HepG2 (cell line): ENCODE data around the gene TGFA. TPM values are rescaled to one million over a fixed set of nuclear protein-coding genes. Genes with fewer than 3 reads are reported as not detected.

Source experiments
- ARID5B ChIP-seq: IDR thresholded peaks from 2 replicates; pipeline ENCODE4 v1.4.0; 2020; ENCODE audit warnings: mild to moderate bottlenecking, missing genetic modification reagents
- ATF7 ChIP-seq, 2 experiments: fragments of 450-650 bp in 1 of 2; sonication (generic) in 1 of 2; formaldehyde crosslinking in 1 of 2; IDR thresholded peaks; 2 replicates each; pipeline versions ENCODE4 v1.4.0 to v1.6.1; 2016 to 2020; ENCODE audit warnings: antibody characterized with exemption in 1 of 2, mild to moderate bottlenecking in 1 of 2, missing genetic modification reagents in 1 of 2
- BCL3 ChIP-seq: sonication (generic); formaldehyde crosslinking; IDR thresholded peaks from 2 replicates; pipeline ENCODE4 v1.5.1; 2020; ENCODE audit warnings: mild to moderate bottlenecking, missing genetic modification reagents, moderate library complexity
- CCDC6 ChIP-seq: sonication (generic); formaldehyde crosslinking; IDR thresholded peaks from 2 replicates; pipeline ENCODE4 v1.8.1; 2022; ENCODE audit warnings: mild to moderate bottlenecking, missing genetic modification reagents, moderate library complexity
- CREB1 ChIP-seq, 2 experiments: fragments of 450-650 bp in 1 of 2; IDR thresholded peaks; 2 replicates each; pipeline ENCODE4 v1.6.1; 2016 to 2017; ENCODE audit warnings: control low read depth in 1 of 2, mild to moderate bottlenecking in 1 of 2, missing compliant biosample characterization in 1 of 2, missing genetic modification characterization in 1 of 2
- HNF4G ChIP-seq, 2 experiments: sonication (generic) in 1 of 2; formaldehyde crosslinking in 1 of 2; IDR thresholded peaks; 2 replicates each; pipeline versions ENCODE4 v1.4.0 to v1.6.1; 2011 to 2020; ENCODE audit warnings: borderline replicate concordance in 2 of 2, low read depth in 2 of 2, mild to moderate bottlenecking in 2 of 2, low read length in 1 of 2, missing genetic modification reagents in 1 of 2, moderate library complexity in 1 of 2
- JUN ChIP-seq: sonication (generic); formaldehyde crosslinking; IDR thresholded peaks from 2 replicates; pipeline ENCODE4 v1.4.0; 2020; ENCODE audit warnings: mild to moderate bottlenecking, missing genetic modification reagents
- MLLT10 ChIP-seq: sonication (generic); formaldehyde crosslinking; IDR thresholded peaks from 2 replicates; pipeline ENCODE4 v1.4.0; 2020; ENCODE audit warnings: missing genetic modification reagents
- RORA ChIP-seq: sonication (generic); formaldehyde crosslinking; IDR thresholded peaks from 2 replicates; pipeline ENCODE4 v1.5.0; 2020; ENCODE audit warnings: mild to moderate bottlenecking, missing genetic modification reagents, moderate library complexity
- SIX4 ChIP-seq: sonication (generic); formaldehyde crosslinking; IDR thresholded peaks from 2 replicates; pipeline ENCODE4 v1.4.0; 2020; ENCODE audit warnings: missing genetic modification reagents
- SNRNP70 ChIP-seq: fragments of 200-400 bp; formaldehyde crosslinking; IDR thresholded peaks from 2 replicates; pipeline ENCODE4 v1.6.1; 2017; ENCODE audit warnings: mild to moderate bottlenecking, low read depth, low read length, moderate library complexity
- SOX13 ChIP-seq, 3 experiments: fragments of 450-650 bp in 1 of 3; sonication (generic) in 1 of 3; formaldehyde crosslinking in 1 of 3; IDR thresholded peaks in 2 of 3; conservative IDR thresholded peaks in 1 of 3; 2 replicates each; pipeline versions ENCODE4 v1.5.0 to v1.6.1; 2016 to 2020; ENCODE audit warnings: antibody characterized with exemption in 1 of 3, mild to moderate bottlenecking in 1 of 3, missing compliant biosample characterization in 1 of 3, missing genetic modification reagents in 1 of 3, moderate library complexity in 1 of 3
- USF2 ChIP-seq, 2 experiments: sonication (generic) in 1 of 2; formaldehyde crosslinking in 1 of 2; IDR thresholded peaks; 2 replicates each; pipeline versions ENCODE4 v1.5.1 to v1.6.1; 2011 to 2020; ENCODE audit warnings: borderline replicate concordance in 1 of 2, low read depth in 1 of 2, low read length in 1 of 2, mild to moderate bottlenecking in 1 of 2, missing genetic modification reagents in 1 of 2, moderate library complexity in 1 of 2
- ZFP90 ChIP-seq: sonication (generic); formaldehyde crosslinking; IDR thresholded peaks from 2 replicates; pipeline ENCODE4 v1.8.0; 2022; ENCODE audit warnings: missing genetic modification reagents, mild to moderate bottlenecking, inconsistent platforms, borderline replicate concordance
- ZNF598 ChIP-seq: sonication (generic); formaldehyde crosslinking; IDR thresholded peaks from 2 replicates; pipeline ENCODE4 v1.5.1; 2020; ENCODE audit warnings: mild to moderate bottlenecking, missing genetic modification reagents, borderline replicate concordance
- ZNF639 ChIP-seq: conservative IDR thresholded peaks from 2 replicates; pipeline ENCODE4 v1.6.1; 2018; ENCODE audit warnings: missing genetic modification reagents
- ZSCAN22 ChIP-seq: sonication (generic); formaldehyde crosslinking; IDR thresholded peaks from 2 replicates; pipeline ENCODE4 v1.4.0; 2020; ENCODE audit warnings: mild to moderate bottlenecking, missing genetic modification reagents
- polyA plus RNA-seq, 8 experiments: library from polyadenylated mRNA; depleted of rRNA in 3 of 8; stranded (reverse) in 7 of 8; unstranded in 1 of 8; fragments of >200 nt; fragmentation: Illumina TruSeq in 4 of 8; extraction: Trizol in 4 of 8; gene quantifications; 2 replicates each; pipeline versions ENCODE4 v1.2.1 to v1.2.3, GENCODE V29; 2011 to 2016; ENCODE audit warnings: low read depth in 4 of 8, missing spikeins in 1 of 8, mixed read lengths in 1 of 8; ENCODE audit not compliant: insufficient read depth in 1 of 8
- total RNA-seq, 5 experiments: library from RNA; depleted of rRNA; stranded (reverse); fragments of >200 nt; fragmentation: Illumina TruSeq; extraction: Trizol; gene quantifications; 2 replicates each; pipeline ENCODE4 v1.2.3, GENCODE V29; 2016; ENCODE audit warnings: low read depth in 1 of 5

The TGFA gene
- total and polyA plus RNA-seq, 2 of the 13 experiments (the other 11 are each of a cell fraction or from before 2014, with no cell fraction given), result 7.8 to 15.3 TPM

GRCh38 chr2:70553584-70554337, at the start of gene TGFA (continued):
- no peak for TF ChIP-seq SOX13 (IDR thresholded peaks at IDR 0.05)
- TF ChIP-seq SOX13 (CRISPR knock-in tag; conservative IDR thresholded peaks at IDR 0.05 in 1 of 2, IDR thresholded peaks at IDR 0.05 in 1 of 2), result no peak
- TF ChIP-seq SIX4 (CRISPR knock-in tag), result no peak
- TF ChIP-seq ZFP90 (CRISPR knock-in tag), result no peak; the same call in 1 of the 2 replicates
- TF ChIP-seq JUN (CRISPR knock-in tag), result 0 out of 2 replicates have a peak, but pooled peaks have one; percentile 31
- no peak for TF ChIP-seq RORA (CRISPR knock-in tag)
- TF ChIP-seq ZSCAN22 (CRISPR knock-in tag), result no peak
- no peak for TF ChIP-seq HNF4G (IDR thresholded peaks at IDR 0.05; ENCODE audit: borderline replicate concordance, low read depth, low read length)
- TF ChIP-seq HNF4G (CRISPR knock-in tag; IDR thresholded peaks at IDR 0.05; ENCODE audit: borderline replicate concordance, low read depth), result no peak; the same call in none of the 2 replicates
- TF ChIP-seq MLLT10 (CRISPR knock-in tag), result no peak
- peak; percentile 28; the same call in 1 of the 2 replicates for TF ChIP-seq ARID5B (CRISPR knock-in tag)
- TF ChIP-seq BCL3 (CRISPR knock-in tag), result peak; percentile 51; the same call in 1 of the 2 replicates
- no peak for TF ChIP-seq USF2 (IDR thresholded peaks at IDR 0.05; ENCODE audit: low read depth, low read length)
- TF ChIP-seq USF2 (CRISPR knock-in tag; IDR thresholded peaks at IDR 0.05; ENCODE audit: borderline replicate concordance), result no peak; the same call in 1 of the 2 replicates
- TF ChIP-seq SNRNP70, result no peak
- peak; percentile 92 for TF ChIP-seq CCDC6 (CRISPR knock-in tag)
- no peak for TF ChIP-seq ATF7 (IDR thresholded peaks at IDR 0.05)
- TF ChIP-seq ATF7 (CRISPR knock-in tag; IDR thresholded peaks at IDR 0.05), result no peak
- TF ChIP-seq CREB1 (IDR thresholded peaks at IDR 0.05), result no peak
- TF ChIP-seq CREB1 (CRISPR knock-in tag; IDR thresholded peaks at IDR 0.05), result no peak
- TF ChIP-seq ZNF639, result peak; percentile 81
- peak; percentile 22; the same call in 1 of the 2 replicates for TF ChIP-seq ZNF598 (CRISPR knock-in tag)
